ENCODE measurements around the gene FIG4. TPM values are rescaled to one million over a fixed set of nuclear protein-coding genes. Genes with fewer than 3 reads are reported as not detected.

FIG4 gene
- total RNA-seq, 1 donor from 2014 or later, result 21.8 TPM

DNA sequence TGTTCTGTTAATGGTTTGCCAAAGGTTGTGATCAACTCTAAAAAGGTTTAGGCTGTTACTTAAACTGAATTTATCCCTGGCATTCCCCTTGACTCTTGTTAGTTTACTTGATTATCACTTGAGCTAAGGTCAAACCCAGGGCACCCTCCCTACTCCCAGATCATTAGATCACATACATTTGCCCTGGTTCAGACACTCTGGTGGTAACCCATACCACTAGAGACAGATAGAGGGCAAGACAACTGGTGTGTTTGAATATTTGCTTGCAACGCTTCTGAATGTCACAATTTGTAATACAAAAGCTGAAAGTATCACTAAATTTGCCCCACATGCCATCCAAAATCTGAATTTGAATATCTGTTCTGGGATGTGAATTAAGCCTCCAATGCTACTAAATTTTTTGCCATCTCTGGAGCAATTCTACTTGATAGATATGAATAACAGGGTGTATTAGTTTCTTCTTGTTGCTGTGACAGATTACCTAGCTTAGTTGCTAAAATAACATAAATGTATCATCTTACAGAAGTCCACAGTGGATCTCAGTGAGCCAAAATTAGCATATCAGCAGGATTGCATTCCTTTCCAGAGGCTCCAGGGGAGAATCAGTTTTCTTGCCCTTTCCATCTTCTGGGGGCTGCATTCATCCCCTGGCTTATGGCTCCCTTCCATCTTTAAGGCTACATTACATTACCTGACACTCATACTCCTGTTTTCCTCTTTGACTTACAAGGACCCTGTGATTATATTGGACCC lies 45.4 kb downstream of the FIG4 start:
- Mint-ChIP-seq H3K9me3 (peaks cover 4% of the 10 kb centered on the region), H3K4me1 (no peaks in the 10 kb centered on the region), H3K4me3 (no peak overlapping the region), H3K27me3 (no peaks in the 10 kb centered on the region), H3K36me3 (ENCODE audit: low read depth) (peaks cover 74% of the 10 kb centered on the region), H3K27ac (no peak overlapping the region)
- TF ChIP-seq CTCF (IDR thresholded peaks at IDR 0.05), result no peak
- DNase-seq (no peak), ATAC-seq (ENCODE audit: low read depth) (no peak)
- CTCF ChIA-PET, result no interaction called here
- POLR2A ChIA-PET, result no interaction called here
- intact Hi-C loops (cut with micrococcal nuclease), result no loop called here

- no peak for ATAC-seq (ENCODE audit: low read depth)
- Mint-ChIP-seq H3K27me3 (no peaks in the 10 kb centered on the region), H3K27ac (no peak overlapping the region), H3K4me3 (no peak overlapping the region), H3K9me3 (peaks cover 4% of the 10 kb centered on the region), H3K4me1 (peaks cover 2% of the 10 kb centered on the region), H3K36me3 (ENCODE audit: low read depth) (peaks cover 73% of the 10 kb centered on the region)
- intact Hi-C loops (cut with micrococcal nuclease), result no loop called here
- DNase-seq, result no peak
- TF ChIP-seq CTCF (IDR thresholded peaks at IDR 0.05), result no peak
- ChIA-PET POLR2A (interaction anchor here (0.6 kb wide), 1 partner anchor 250 kb away, joined by 6 read pairs; no protein-coding TSS in a partner anchor), CTCF (no interaction called here)
Measured at GRCh38 chr6:109738255-109738654, 47.2 kb downstream of the FIG4 start.

DNA sequence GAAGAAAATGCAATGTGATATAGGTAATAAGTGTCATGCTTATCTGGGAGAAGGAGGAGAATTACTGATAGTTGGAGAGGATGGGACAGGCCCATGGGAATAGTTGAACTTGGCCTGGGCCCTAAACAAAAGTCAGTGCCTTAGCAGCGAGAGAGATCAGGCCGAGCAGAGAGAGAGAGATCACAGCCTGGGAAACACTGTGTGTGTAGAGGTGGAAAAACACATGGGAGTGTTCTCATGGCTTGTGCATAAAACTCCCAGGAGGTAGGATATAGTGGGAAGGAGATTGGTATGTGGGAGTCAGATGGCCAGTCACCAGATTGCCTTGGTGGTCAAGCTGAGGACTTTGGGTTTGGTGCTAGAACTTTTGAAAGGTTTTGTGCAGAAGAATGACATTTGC lies 47.6 kb downstream of the FIG4 start:
- Mint-ChIP-seq H3K9me3 (peaks cover 4% of the 10 kb centered on the region), H3K36me3 (ENCODE audit: low read depth) (peaks cover 73% of the 10 kb centered on the region), H3K4me1 (peaks cover 5% of the 10 kb centered on the region), H3K27ac (no peak overlapping the region), H3K4me3 (no peak overlapping the region), H3K27me3 (no peaks in the 10 kb centered on the region)
- ChIA-PET CTCF (no interaction called here), POLR2A (interaction anchor here (0.6 kb wide), 1 partner anchor 250 kb away, joined by 6 read pairs; no protein-coding TSS in a partner anchor)
- DNase-seq (no peak), ATAC-seq (ENCODE audit: low read depth) (no peak)
- intact Hi-C loops (cut with micrococcal nuclease), result no loop called here
- TF ChIP-seq CTCF (IDR thresholded peaks at IDR 0.05), result no peak

DNA sequence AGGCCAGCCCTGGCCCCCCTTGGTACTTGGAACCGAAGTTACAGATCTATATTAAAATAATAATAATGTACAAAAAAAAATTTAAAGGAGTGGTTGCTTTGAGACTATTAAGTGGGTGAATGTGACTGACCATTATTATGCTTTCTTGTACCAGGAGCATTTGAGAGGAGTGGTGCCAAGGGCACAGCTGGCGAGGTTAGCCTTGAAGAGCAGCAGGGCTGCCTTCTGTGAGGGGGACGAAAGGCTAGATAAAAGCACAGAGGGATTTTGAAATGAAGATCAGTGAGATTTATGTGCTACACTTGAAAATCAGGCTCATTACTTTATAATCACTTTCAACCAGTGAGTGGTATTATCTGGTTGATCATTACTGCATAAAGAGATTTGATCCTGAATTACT lies 48.6 kb downstream of the FIG4 start:
- Mint-ChIP-seq H3K27me3 (no peaks in the 10 kb centered on the region), H3K4me1 (peaks cover 7% of the 10 kb centered on the region), H3K36me3 (ENCODE audit: low read depth) (peaks cover 80% of the 10 kb centered on the region), H3K9me3 (peaks cover 4% of the 10 kb centered on the region), H3K4me3 (no peak overlapping the region), H3K27ac (peak overlapping the region; percentile 20)
- ChIA-PET POLR2A (no interaction called here), CTCF (no interaction called here)
- ATAC-seq (ENCODE audit: low read depth) (no peak), DNase-seq (no peak)
- no peak for TF ChIP-seq CTCF (IDR thresholded peaks at IDR 0.05)
- intact Hi-C loops (cut with micrococcal nuclease), result no loop called here

DNA sequence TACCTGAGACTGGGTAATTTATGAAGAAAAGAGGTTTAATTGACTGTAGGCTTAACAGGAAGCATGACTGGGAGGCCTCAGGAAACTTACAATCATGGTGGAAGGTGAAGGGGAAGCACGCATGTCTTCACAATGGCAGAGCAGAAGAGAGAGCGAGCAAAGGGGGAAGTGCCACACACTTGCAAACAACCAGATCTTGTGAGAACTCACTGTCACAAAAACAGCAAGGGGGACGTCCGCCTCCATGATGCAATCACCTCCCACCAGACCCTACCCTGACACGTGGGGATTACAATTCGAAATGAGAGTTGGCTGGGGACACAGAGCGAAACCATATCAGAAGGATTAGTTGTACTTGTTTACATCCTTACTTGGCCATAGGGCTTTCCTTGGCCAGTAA lies 49.7 kb downstream of the FIG4 start:
- Mint-ChIP-seq H3K27me3 (no peaks in the 10 kb centered on the region), H3K4me3 (no peak overlapping the region), H3K36me3 (ENCODE audit: low read depth) (peaks cover 72% of the 10 kb centered on the region), H3K27ac (no peak overlapping the region), H3K4me1 (peaks cover 7% of the 10 kb centered on the region), H3K9me3 (peaks cover 4% of the 10 kb centered on the region)
- no peak for DNase-seq
- ChIA-PET CTCF (no interaction called here), POLR2A (no interaction called here)
- intact Hi-C loops (cut with micrococcal nuclease), result no loop called here
- TF ChIP-seq CTCF (IDR thresholded peaks at IDR 0.05), result no peak
- ATAC-seq (ENCODE audit: low read depth), result no peak
